Stomach (tissue), 4 donors: ENCODE measurements around the gene CERS6.

Source experiments
- EP300 ChIP-seq: sonication (generic); formaldehyde crosslinking; IDR thresholded peaks from one replicate; pipeline ENCODE4 v1.6.1; 2017; ENCODE audit warnings: antibody characterized with exemption
- TF ChIP-seq, protein P1 (sequence below), 7 experiments: fragments of 450-650 bp in 4 of 7; fragments of 200-600 bp in 3 of 7; sonication (generic) in 3 of 7; IDR thresholded peaks; one replicate each; pipeline ENCODE4 v1.5.1; 2016 to 2019; ENCODE audit warnings: antibody characterized with exemption in 7 of 7, control low read depth in 2 of 7, mild to moderate bottlenecking in 1 of 7

DNA sequence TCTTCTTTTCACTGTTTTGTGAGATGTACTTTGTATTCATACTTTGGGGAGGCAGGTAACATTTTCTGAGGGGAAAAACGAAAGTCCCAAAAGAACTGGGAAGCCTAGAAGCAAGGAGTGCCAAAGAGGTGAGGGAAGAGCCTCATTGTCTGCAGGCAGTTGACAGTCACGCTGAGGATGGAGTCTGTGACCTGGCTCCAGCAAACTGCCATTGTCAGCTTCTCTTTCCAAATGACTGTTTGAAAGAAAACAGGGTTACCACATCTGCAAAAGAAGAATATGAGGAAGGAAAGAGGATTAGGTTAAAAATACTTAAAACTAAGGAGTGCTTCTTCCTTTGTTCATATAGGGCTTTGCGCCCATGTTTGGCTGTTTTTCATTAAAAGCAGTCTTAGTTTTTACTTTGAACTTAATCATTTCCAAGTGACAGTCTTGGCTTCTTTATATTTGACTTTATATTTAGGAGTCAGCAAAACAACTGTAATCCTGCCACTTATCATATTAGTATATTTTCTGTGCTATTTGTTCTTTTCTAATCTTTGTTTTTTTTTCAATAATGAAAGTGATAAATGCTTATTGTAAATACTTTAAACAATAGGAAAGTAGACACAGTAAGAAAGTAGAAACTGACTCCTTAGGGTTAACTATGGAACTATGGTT, 35.0 kb downstream of the CERS6 start:
- TF ChIP-seq, protein P1, sequence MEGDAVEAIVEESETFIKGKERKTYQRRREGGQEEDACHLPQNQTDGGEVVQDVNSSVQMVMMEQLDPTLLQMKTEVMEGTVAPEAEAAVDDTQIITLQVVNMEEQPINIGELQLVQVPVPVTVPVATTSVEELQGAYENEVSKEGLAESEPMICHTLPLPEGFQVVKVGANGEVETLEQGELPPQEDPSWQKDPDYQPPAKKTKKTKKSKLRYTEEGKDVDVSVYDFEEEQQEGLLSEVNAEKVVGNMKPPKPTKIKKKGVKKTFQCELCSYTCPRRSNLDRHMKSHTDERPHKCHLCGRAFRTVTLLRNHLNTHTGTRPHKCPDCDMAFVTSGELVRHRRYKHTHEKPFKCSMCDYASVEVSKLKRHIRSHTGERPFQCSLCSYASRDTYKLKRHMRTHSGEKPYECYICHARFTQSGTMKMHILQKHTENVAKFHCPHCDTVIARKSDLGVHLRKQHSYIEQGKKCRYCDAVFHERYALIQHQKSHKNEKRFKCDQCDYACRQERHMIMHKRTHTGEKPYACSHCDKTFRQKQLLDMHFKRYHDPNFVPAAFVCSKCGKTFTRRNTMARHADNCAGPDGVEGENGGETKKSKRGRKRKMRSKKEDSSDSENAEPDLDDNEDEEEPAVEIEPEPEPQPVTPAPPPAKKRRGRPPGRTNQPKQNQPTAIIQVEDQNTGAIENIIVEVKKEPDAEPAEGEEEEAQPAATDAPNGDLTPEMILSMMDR (IDR thresholded peaks at IDR 0.05), result no peak
- TF ChIP-seq EP300, result no peak
